ENCODE data around the gene HOXA5. TPM values are rescaled to one million over a fixed set of nuclear protein-coding genes. Genes with fewer than 3 reads are reported as not detected.

The HOXA5 gene
- total RNA-seq, 1 donor from 2014 or later: not detected

GRCh38 chr7:27169658-27170425, 26.4 kb upstream of the HOXA5 start:
- intact Hi-C loops (cut with micrococcal nuclease): no loop called here
- peaks cover 100% of the 10 kb centered on the region for H3K27me3 ChIP-seq (ENCODE audit: low read depth)

GRCh38 chr7:27168265-27168947, 24.9 kb upstream of the HOXA5 start:
- Histone ChIP-seq H3K27ac (replicated peaks) (no peak overlapping the region), H3K27me3 (ENCODE audit: low read depth) (peaks cover 100% of the 10 kb centered on the region), H3K4me1 (peaks cover 53% of the 10 kb centered on the region), H3K4me3 (no peak overlapping the region), H3K9me3 (replicated peaks) (no peaks in the 10 kb centered on the region), H3K36me3 (no peaks in the 10 kb centered on the region)
- TF ChIP-seq, protein P1, sequence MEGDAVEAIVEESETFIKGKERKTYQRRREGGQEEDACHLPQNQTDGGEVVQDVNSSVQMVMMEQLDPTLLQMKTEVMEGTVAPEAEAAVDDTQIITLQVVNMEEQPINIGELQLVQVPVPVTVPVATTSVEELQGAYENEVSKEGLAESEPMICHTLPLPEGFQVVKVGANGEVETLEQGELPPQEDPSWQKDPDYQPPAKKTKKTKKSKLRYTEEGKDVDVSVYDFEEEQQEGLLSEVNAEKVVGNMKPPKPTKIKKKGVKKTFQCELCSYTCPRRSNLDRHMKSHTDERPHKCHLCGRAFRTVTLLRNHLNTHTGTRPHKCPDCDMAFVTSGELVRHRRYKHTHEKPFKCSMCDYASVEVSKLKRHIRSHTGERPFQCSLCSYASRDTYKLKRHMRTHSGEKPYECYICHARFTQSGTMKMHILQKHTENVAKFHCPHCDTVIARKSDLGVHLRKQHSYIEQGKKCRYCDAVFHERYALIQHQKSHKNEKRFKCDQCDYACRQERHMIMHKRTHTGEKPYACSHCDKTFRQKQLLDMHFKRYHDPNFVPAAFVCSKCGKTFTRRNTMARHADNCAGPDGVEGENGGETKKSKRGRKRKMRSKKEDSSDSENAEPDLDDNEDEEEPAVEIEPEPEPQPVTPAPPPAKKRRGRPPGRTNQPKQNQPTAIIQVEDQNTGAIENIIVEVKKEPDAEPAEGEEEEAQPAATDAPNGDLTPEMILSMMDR (IDR thresholded peaks at IDR 0.05; ENCODE audit: borderline replicate concordance): no peak
- DNase-seq: peak; percentile 7
- intact Hi-C loops (cut with micrococcal nuclease): no loop called here

More at GRCh38 chr7:27169658-27170425, 26.4 kb upstream of the HOXA5 start:
- no peaks in the 10 kb centered on the region for H3K9me3 ChIP-seq (replicated peaks)
- H3K4me1 ChIP-seq: peaks cover 59% of the 10 kb centered on the region
- no peaks in the 10 kb centered on the region for H3K36me3 ChIP-seq
- no peak overlapping the region for H3K27ac ChIP-seq (replicated peaks)
- peak; percentile 3 for DNase-seq
- no peak overlapping the region for H3K4me3 ChIP-seq
- TF ChIP-seq, protein P1 (IDR thresholded peaks at IDR 0.05; ENCODE audit: borderline replicate concordance): no peak

- Histone ChIP-seq H3K36me3 (no peaks in the 10 kb centered on the region), H3K4me3 (no peak overlapping the region), H3K9me3 (replicated peaks) (no peaks in the 10 kb centered on the region), H3K4me1 (peaks cover 48% of the 10 kb centered on the region), H3K27ac (replicated peaks) (no peak overlapping the region), H3K27me3 (ENCODE audit: low read depth) (peaks cover 100% of the 10 kb centered on the region)
- DNase-seq: no peak
- TF ChIP-seq, protein P1 (IDR thresholded peaks at IDR 0.05; ENCODE audit: borderline replicate concordance): no peak
- intact Hi-C loops (cut with micrococcal nuclease): no loop called here
Measured at GRCh38 chr7:27167916-27168264, 24.4 kb upstream of the HOXA5 start.

DNA sequence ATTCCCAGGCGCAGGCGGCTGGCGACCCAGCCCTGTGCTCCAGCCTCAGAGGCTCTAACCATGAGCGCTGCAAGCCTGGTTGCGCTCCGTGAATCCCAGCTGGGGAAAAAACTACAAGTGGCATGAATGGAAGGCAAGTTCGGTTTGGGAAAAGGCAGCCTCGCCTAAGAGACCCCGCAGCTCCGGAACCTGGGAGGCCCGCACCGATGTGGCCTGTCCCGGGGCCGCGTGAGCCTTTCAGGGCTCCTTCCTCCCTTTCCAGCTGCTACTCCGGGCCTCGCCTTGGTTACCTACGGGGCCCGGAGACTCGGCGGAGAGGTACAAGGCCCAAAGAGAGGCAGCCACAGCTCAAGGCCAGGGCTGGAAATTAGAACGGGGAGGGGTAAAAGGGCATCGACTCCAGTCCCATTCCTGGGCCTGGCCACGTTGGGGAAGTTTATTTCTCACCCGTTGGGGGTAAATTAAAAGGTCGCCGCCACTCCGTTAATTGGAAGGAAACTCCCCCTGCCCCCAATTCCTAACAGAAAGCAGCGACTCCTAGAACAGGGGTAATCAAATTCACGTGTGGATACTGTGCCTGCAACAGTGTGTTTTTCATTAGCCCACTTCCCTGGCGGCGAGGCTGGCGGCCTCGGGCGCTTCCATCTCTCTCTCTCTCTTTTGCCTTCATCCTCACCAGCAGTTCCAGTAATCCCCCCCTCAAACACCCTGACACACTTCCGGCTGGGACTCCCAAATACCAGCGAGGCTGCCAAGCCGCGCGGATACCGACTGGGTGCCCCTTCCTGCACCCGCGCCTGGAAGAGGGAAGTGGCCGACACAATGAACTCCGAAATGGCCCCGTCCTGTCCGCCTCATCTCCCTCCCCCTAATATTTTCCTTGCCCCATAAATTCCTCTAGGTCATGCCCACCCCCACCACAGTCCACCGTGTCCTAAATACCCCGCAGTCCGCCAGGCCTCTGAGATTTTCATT, 23.3 kb upstream of the HOXA5 start:
- TF ChIP-seq, protein P1 (IDR thresholded peaks at IDR 0.05; ENCODE audit: borderline replicate concordance): no peak
- no peaks in the 10 kb centered on the region for H3K9me3 ChIP-seq (replicated peaks)
- intact Hi-C loops (cut with micrococcal nuclease): no loop called here
- H3K36me3 ChIP-seq: no peaks in the 10 kb centered on the region
- no peak overlapping the region for H3K27ac ChIP-seq (replicated peaks)
- peaks cover 39% of the 10 kb centered on the region for H3K4me1 ChIP-seq
- H3K27me3 ChIP-seq (ENCODE audit: low read depth): peaks cover 100% of the 10 kb centered on the region
- peak overlapping the region; percentile 54 for H3K4me3 ChIP-seq
- peak; percentile 1 for DNase-seq

DNA sequence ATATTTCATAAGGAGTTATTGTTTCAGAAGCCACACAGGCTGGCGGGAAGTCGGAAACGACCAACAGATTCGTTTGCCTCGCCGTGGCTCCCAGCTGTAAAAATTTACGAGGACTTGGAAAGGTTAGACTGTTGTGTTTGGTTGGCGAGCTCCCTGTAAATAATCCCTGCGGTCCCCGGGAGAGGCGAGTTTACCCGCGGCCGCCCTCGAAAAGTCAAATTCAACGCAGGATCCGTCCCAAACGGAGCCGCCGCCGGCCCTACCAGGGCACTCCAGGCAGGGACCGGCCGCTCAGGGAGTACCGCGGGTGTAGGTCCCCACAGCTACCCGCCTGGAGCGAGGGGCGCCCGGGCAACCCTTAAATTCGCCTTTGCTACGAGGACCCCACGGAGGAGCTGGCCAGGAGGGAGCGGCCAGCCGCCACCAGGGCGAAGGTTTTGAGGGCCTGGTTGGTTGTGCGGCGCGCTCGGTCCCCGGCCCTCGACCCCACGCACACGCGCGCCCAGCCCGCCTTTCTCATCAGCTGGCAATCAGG, 22.6 kb upstream of the HOXA5 start:
- peak; percentile 9 for DNase-seq
- intact Hi-C loops (cut with micrococcal nuclease): no loop called here
- H3K27ac ChIP-seq (replicated peaks): no peak overlapping the region
- H3K4me1 ChIP-seq: peaks cover 44% of the 10 kb centered on the region
- no peaks in the 10 kb centered on the region for H3K36me3 ChIP-seq
- peaks cover 100% of the 10 kb centered on the region for H3K27me3 ChIP-seq (ENCODE audit: low read depth)
- no peaks in the 10 kb centered on the region for H3K9me3 ChIP-seq (replicated peaks)
- TF ChIP-seq, protein P1 (IDR thresholded peaks at IDR 0.05; ENCODE audit: borderline replicate concordance): no peak
- peak overlapping the region; percentile 54 for H3K4me3 ChIP-seq
